GM18858 (cell line): ENCODE results near the gene ZNRF2.
"Not testable (repeated sequence)": the region's sequence is repeated elsewhere in the genome, so short reads cannot be mapped to it uniquely, and the experiment has no call there.

Source experiments
- ATAC-seq: cut with Tn5 transposase; IDR thresholded peaks from one replicate; pipeline ENCODE4 v1.9.1; 2021; ENCODE audit not compliant: unreplicated experiment

ZNRF2 gene

GRCh38 chr7:30353932-30354607 lies 69.7 kb downstream of the ZNRF2 start:
- ATAC-seq, result no peak

- no peak for ATAC-seq
Observed at GRCh38 chr7:30354791-30355190, 70.4 kb downstream of the ZNRF2 start.

GRCh38 chr7:30359957-30360356 lies 75.6 kb downstream of the ZNRF2 start:
- no peak for ATAC-seq

GRCh38 chr7:30363778-30364563 lies 79.6 kb downstream of the ZNRF2 start:
- ATAC-seq, result no peak

GRCh38 chr7:30364773-30365172 lies 80.4 kb downstream of the ZNRF2 start:
- ATAC-seq, result no peak

GRCh38 chr7:30365621-30366020 lies 81.2 kb downstream of the ZNRF2 start:
- ATAC-seq, result no peak

- no peak for ATAC-seq
Observed at GRCh38 chr7:30366606-30367005, 82.2 kb downstream of the ZNRF2 start.

GRCh38 chr7:30367561-30367960 lies 83.2 kb downstream of the ZNRF2 start:
- no peak for ATAC-seq

GRCh38 chr7:30369879-30370278 lies 85.5 kb downstream of the ZNRF2 start:
- no peak for ATAC-seq

- ATAC-seq, result no peak
Observed at GRCh38 chr7:30371321-30371720, 86.9 kb downstream of the ZNRF2 start.

GRCh38 chr7:30378275-30378674 lies 93.9 kb downstream of the ZNRF2 start:
- no peak for ATAC-seq

GRCh38 chr7:30379131-30379530 lies 94.7 kb downstream of the ZNRF2 start:
- no peak for ATAC-seq

- no peak for ATAC-seq
Observed at GRCh38 chr7:30379741-30380140, 95.3 kb downstream of the ZNRF2 start.

GRCh38 chr7:30380294-30380693 lies 95.9 kb downstream of the ZNRF2 start:
- ATAC-seq, result no peak

- not testable (repeated sequence) for ATAC-seq
Observed at GRCh38 chr7:30380824-30381223, 96.4 kb downstream of the ZNRF2 start.

GRCh38 chr7:30382607-30383006 lies 98.2 kb downstream of the ZNRF2 start:
- ATAC-seq, result no peak

GRCh38 chr7:30389791-30390190 lies 105.4 kb downstream of the ZNRF2 start:
- no peak for ATAC-seq

GRCh38 chr7:30390736-30391636 lies 106.6 kb downstream of the ZNRF2 start:
- ATAC-seq, result no peak

- ATAC-seq, result no peak
Observed at GRCh38 chr7:30391806-30392205, 107.4 kb downstream of the ZNRF2 start.

GRCh38 chr7:30395676-30396075 lies 111.3 kb downstream of the ZNRF2 start:
- ATAC-seq, result no peak

GRCh38 chr7:30396389-30396788 lies 112.0 kb downstream of the ZNRF2 start:
- no peak for ATAC-seq

- ATAC-seq, result no peak
Observed at GRCh38 chr7:30403477-30403876, 119.1 kb downstream of the ZNRF2 start.
